HepG2 (cell line): ENCODE measurements around the gene LDLRAD4. TPM values are rescaled to one million over a fixed set of nuclear protein-coding genes. Genes with fewer than 3 reads are reported as not detected.

Source experiments
- ATAC-seq: fragments of 200-7000 bp; cut with Tn5 transposase; 3 replicates; pipeline ENCODE4 v1.9.1; 2020; ENCODE audit warnings: mild to moderate bottlenecking, moderate library complexity
- BruUV-seq: library from RNA; stranded (reverse); fragments of 400-500 nt; replicated peaks from 2 replicates; lab custom pipeline; 2021; lab: Mats Ljungman, UMichigan
- CTCF ChIA-PET: fragments of 300-600 bp; formaldehyde crosslinking; extraction: SDS; loops from one replicate; lab custom pipeline; 2021; ENCODE audit warnings: low total read pairs, inconsistent platforms, low intra/inter-chr PET ratio; lab: Yijun Ruan, JAX
- POLR2A ChIA-PET: fragments of 350-600 bp; sonication (Branson Sonifier 250); formaldehyde crosslinking; loops from one replicate; lab custom pipeline; 2020; ENCODE audit warnings: antibody characterized with exemption, inconsistent platforms; lab: Yijun Ruan, JAX
- DNase-seq: peaks from one replicate; pipeline ENCODE4 v3.0.0-alpha.2; 2015; ENCODE audit warnings: low spot score
- FAIRE-seq: peaks from 3 replicates; lab custom pipeline; 2011; peaks lifted over from hg19 to GRCh38; lab: Jason Lieb, UNC
- H2AFZ ChIP-seq: one replicate; pipeline ENCODE4 v1.6.1; 2011; ENCODE audit warnings: low read length, inconsistent platforms
- H3K27ac ChIP-seq: fragments of 300-600 bp; 3 replicates; pipeline ENCODE4 v1.8.0; 2011; ENCODE audit warnings: mixed run types, mild to moderate bottlenecking, mixed read lengths, low read length, inconsistent platforms; ENCODE audit not compliant: insufficient read depth; ENCODE audit errors: extremely low read length
- H3K27me3 ChIP-seq, 2 experiments: fragments of 200-600 bp in 1 of 2; 2 replicates in 1 of 2; 3 replicates in 1 of 2; pipeline versions ENCODE4 v1.6.0 to v1.8.0; 2011; ENCODE audit warnings: low read length in 2 of 2, mild to moderate bottlenecking in 2 of 2, moderate library complexity in 2 of 2, inconsistent platforms in 1 of 2; ENCODE audit not compliant: insufficient read depth in 2 of 2, control insufficient read depth in 1 of 2
- H3K36me3 ChIP-seq, 2 experiments: fragments of 200-600 bp in 1 of 2; replicated peaks in 1 of 2; 2 replicates in 1 of 2; 3 replicates in 1 of 2; pipeline versions ENCODE4 v1.5.1 to v1.8.0; 2011; ENCODE audit warnings: low read length in 2 of 2, inconsistent platforms in 1 of 2; ENCODE audit not compliant: insufficient read depth in 2 of 2, control insufficient read depth in 1 of 2
- H3K4me1 ChIP-seq: 2 replicates; pipeline ENCODE4 v1.5.1; 2012; ENCODE audit warnings: low read length, inconsistent platforms; ENCODE audit not compliant: insufficient read depth
- H3K4me2 ChIP-seq: 2 replicates; pipeline ENCODE4 v1.6.0; 2011; ENCODE audit warnings: low read depth, low read length, inconsistent platforms
- H3K4me3 ChIP-seq, 3 experiments: fragments of 200-600 bp in 1 of 3; sonication (generic), shearing (Covaris generic) in 1 of 3; replicated peaks in 1 of 3; 2 replicates each; pipeline ENCODE4 v1.5.1; 2011 to 2016; ENCODE audit warnings: low read length in 3 of 3, inconsistent platforms in 2 of 3, low read depth in 2 of 3, mild to moderate bottlenecking in 2 of 3, control low read depth in 1 of 3, mixed read lengths in 1 of 3; ENCODE audit not compliant: insufficient read depth in 1 of 3
- H3K79me2 ChIP-seq: one replicate; pipeline ENCODE4 v1.6.1; 2011; ENCODE audit warnings: low read length, inconsistent platforms; ENCODE audit not compliant: insufficient read depth
- H3K9ac ChIP-seq: 2 replicates; pipeline ENCODE4 v1.6.0; 2011; ENCODE audit warnings: mild to moderate bottlenecking, low read depth, low read length, inconsistent platforms; ENCODE audit not compliant: insufficient read depth
- H3K9me3 ChIP-seq: 2 replicates; pipeline ENCODE4 v1.5.1; 2012; ENCODE audit warnings: mild to moderate bottlenecking, low read length
- H4K20me1 ChIP-seq: 2 replicates; pipeline ENCODE4 v1.6.0; 2011; ENCODE audit warnings: inconsistent platforms, mild to moderate bottlenecking, low read length, moderate library complexity; ENCODE audit not compliant: insufficient read depth
- CBX2 ChIP-seq, 2 experiments: fragments of 200-600 bp in 1 of 2; sonication (generic); formaldehyde crosslinking in 1 of 2; IDR thresholded peaks; 2 replicates each; pipeline versions ENCODE4 v1.7.0 to v1.8.1; 2018 to 2022; ENCODE audit warnings: low read depth in 2 of 2, low read length in 1 of 2, mild to moderate bottlenecking in 1 of 2, missing genetic modification reagents in 1 of 2
- EEA1 ChIP-seq: sonication (generic); formaldehyde crosslinking; IDR thresholded peaks from 2 replicates; pipeline ENCODE4 v1.5.1; 2020; ENCODE audit warnings: mild to moderate bottlenecking, missing genetic modification reagents, borderline replicate concordance
- HOXD1 ChIP-seq: sonication (generic); formaldehyde crosslinking; IDR thresholded peaks from 2 replicates; pipeline ENCODE4 v1.5.0; 2020; ENCODE audit warnings: missing genetic modification reagents
- KDM3A ChIP-seq: IDR thresholded peaks from 2 replicates; pipeline ENCODE4 v1.6.1; 2018; ENCODE audit warnings: low read depth, missing compliant biosample characterization
- KLF9 ChIP-seq: IDR thresholded peaks from 2 replicates; pipeline ENCODE4 v1.6.1; 2016; ENCODE audit warnings: low read depth
- MEIS2 ChIP-seq: sonication (generic); formaldehyde crosslinking; IDR thresholded peaks from 2 replicates; pipeline ENCODE4 v1.9.0; 2021; ENCODE audit warnings: mild to moderate bottlenecking, missing genetic modification reagents
- MYNN ChIP-seq: sonication (generic); formaldehyde crosslinking; IDR thresholded peaks from 2 replicates; pipeline ENCODE4 v1.4.0; 2020; ENCODE audit warnings: mild to moderate bottlenecking, low read depth, missing genetic modification reagents
- MZF1 ChIP-seq: sonication (generic); formaldehyde crosslinking; IDR thresholded peaks from 2 replicates; pipeline ENCODE4 v1.8.1; 2023; ENCODE audit warnings: mild to moderate bottlenecking, missing genetic modification reagents, borderline replicate concordance
- NR2F6 ChIP-seq, 2 experiments: IDR thresholded peaks; 2 replicates each; pipeline ENCODE4 v1.6.1; 2016; ENCODE audit warnings: antibody characterized with exemption in 1 of 2, mild to moderate bottlenecking in 1 of 2
- ZFP37 ChIP-seq: sonication (generic); formaldehyde crosslinking; IDR thresholded peaks from 2 replicates; pipeline ENCODE4 v1.4.0; 2020; ENCODE audit warnings: missing genetic modification reagents, borderline replicate concordance
- ZNF142 ChIP-seq: sonication (generic); formaldehyde crosslinking; IDR thresholded peaks from 2 replicates; pipeline ENCODE4 v1.4.0; 2020; ENCODE audit warnings: missing genetic modification reagents
- WGBS: methylation state at CpG from one replicate; pipeline ENCODE4 v1.1.6; 2017; ENCODE audit warnings: low lambda C conversion rate; 5-methylcytosine and 5-hydroxymethylcytosine counted together
- in situ Hi-C: cut with HindIII; loops from 2 replicates; pipeline ENCODE4 v1.10.0; 2017; ENCODE audit warnings: low pct_unique_long_range_greater_than_20kb; ENCODE audit not compliant: extremely low pct_ligation_motif_present
- intact Hi-C: fragments of 100-400 bp; cut with micrococcal nuclease; formaldehyde crosslinking; loops from one replicate; pipeline ENCODE4 v1.10.0; 2022; ENCODE audit not compliant: unreplicated experiment
- polyA plus RNA-seq, 8 experiments: library from polyadenylated mRNA; depleted of rRNA in 3 of 8; stranded (reverse) in 7 of 8; unstranded in 1 of 8; fragments of >200 nt; fragmentation: Illumina TruSeq in 4 of 8; extraction: Trizol in 4 of 8; gene quantifications; 2 replicates each; pipeline versions ENCODE4 v1.2.1 to v1.2.3, GENCODE V29; 2011 to 2016; ENCODE audit warnings: low read depth in 4 of 8, missing spikeins in 1 of 8, mixed read lengths in 1 of 8; ENCODE audit not compliant: insufficient read depth in 1 of 8
- total RNA-seq, 5 experiments: library from RNA; depleted of rRNA; stranded (reverse); fragments of >200 nt; fragmentation: Illumina TruSeq; extraction: Trizol; gene quantifications; 2 replicates each; pipeline ENCODE4 v1.2.3, GENCODE V29; 2016; ENCODE audit warnings: low read depth in 1 of 5
- TF ChIP-seq, protein P1 (sequence below): sonication (generic); formaldehyde crosslinking; IDR thresholded peaks from 2 replicates; pipeline ENCODE4 v1.8.0; 2022; ENCODE audit warnings: mild to moderate bottlenecking, missing genetic modification reagents; ENCODE audit not compliant: insufficient replicate concordance
- TF ChIP-seq, protein P2 (sequence below): sonication (generic); formaldehyde crosslinking; IDR thresholded peaks from 2 replicates; pipeline ENCODE4 v1.8.0; 2022; ENCODE audit warnings: missing genetic modification reagents, mild to moderate bottlenecking, moderate library complexity, borderline replicate concordance

The LDLRAD4 gene
- total and polyA plus RNA-seq, 2 of the 13 experiments (the other 11 are each of a cell fraction or from before 2014, with no cell fraction given) = 13.6 to 20.9 TPM

DNA sequence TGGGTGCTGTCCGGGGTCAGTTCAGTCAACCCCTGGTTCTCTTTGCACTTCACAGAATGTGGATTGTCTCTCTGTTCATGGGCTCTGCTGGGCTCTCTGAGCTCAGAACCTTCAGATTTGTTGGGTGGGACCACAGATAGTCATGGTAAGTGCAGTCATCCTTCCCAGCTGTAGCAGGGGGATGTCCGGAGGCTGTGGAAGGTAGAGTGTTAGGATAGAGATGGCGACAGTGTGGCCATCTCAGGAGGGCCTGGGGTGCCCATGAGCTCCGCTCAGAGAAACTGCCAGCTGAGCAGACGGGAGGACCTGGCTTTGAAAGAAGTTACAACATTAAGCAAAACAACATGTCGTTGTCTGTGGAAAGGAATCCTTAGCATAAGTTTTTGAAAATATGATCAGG, 358.0 kb downstream of the LDLRAD4 start (continued):
- TF ChIP-seq EEA1 (CRISPR knock-in tag) = no peak
- TF ChIP-seq KLF9 (CRISPR knock-in tag) = no peak
- no peak for TF ChIP-seq ZFP37
- no peak for TF ChIP-seq CBX2 (IDR thresholded peaks at IDR 0.05; ENCODE audit: low read depth, low read length)
- TF ChIP-seq CBX2 (CRISPR knock-in tag; IDR thresholded peaks at IDR 0.05; ENCODE audit: low read depth) = no peak
- TF ChIP-seq MYNN = no peak
- TF ChIP-seq, protein P1, sequence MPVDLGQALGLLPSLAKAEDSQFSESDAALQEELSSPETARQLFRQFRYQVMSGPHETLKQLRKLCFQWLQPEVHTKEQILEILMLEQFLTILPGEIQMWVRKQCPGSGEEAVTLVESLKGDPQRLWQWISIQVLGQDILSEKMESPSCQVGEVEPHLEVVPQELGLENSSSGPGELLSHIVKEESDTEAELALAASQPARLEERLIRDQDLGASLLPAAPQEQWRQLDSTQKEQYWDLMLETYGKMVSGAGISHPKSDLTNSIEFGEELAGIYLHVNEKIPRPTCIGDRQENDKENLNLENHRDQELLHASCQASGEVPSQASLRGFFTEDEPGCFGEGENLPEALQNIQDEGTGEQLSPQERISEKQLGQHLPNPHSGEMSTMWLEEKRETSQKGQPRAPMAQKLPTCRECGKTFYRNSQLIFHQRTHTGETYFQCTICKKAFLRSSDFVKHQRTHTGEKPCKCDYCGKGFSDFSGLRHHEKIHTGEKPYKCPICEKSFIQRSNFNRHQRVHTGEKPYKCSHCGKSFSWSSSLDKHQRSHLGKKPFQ = no peak
- TF ChIP-seq, all 625 proteins: peak for 0

DNA sequence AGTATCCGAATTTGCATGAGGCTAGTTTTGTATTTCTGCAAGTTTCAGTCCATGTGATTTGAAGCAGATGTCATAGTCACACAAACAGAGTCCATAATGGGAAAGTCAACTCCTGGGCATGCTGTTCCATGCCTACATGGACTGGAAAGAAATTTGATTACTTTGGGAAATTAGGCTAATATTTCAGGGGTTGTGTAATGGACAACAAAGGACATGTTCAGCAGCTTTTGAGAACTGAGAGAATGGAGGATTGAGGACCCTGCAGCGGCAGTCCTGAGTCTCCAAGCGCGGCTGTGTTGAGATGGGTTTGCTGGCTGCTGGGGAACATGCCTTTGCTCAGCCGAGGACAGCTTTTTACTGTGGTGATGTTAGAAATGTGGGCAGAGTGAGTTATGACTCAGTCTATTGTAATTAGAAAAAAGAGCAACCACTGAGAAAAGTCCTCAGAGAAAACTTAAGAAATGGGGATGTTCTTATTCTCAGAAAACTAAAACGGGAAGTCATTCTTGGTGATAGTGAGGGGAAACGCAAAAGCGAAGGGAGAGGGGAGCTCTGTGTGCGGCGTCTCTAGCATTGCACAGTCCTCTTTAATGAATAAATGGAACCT, 358.6 kb downstream of the LDLRAD4 start:
- Histone ChIP-seq H3K36me3 (no peaks in the 10 kb centered on the region), H3K27me3 (no peaks in the 10 kb centered on the region), H3K4me1 (no peaks in the 10 kb centered on the region), H3K9me3 (no peaks in the 10 kb centered on the region), H2AFZ (no peak overlapping the region), H3K4me2 (no peak overlapping the region), H3K79me2 (no peaks in the 10 kb centered on the region), H3K4me3 (no peak overlapping the region), H3K9ac (no peak overlapping the region), H3K27ac (no peak overlapping the region), H4K20me1 (peaks cover 5% of the 10 kb centered on the region; the same call in 1 of the 2 replicates)
- WGBS = 95% methylated on average over 10 of the region's 10 CpGs
- no peak for DNase-seq
- ChIA-PET POLR2A (no interaction called here), CTCF (no interaction called here)
- FAIRE-seq = no peak
- in situ Hi-C loops = no loop called here
- ATAC-seq = no peak
- intact Hi-C loops = no loop called here
- BruUV-seq = no TSS peak
- TF ChIP-seq MEIS2 (CRISPR knock-in tag) (no peak), ZNF142 (CRISPR knock-in tag) (no peak), NR2F6 (IDR thresholded peaks at IDR 0.05) (no peak), NR2F6 (CRISPR knock-in tag; IDR thresholded peaks at IDR 0.05) (no peak), MZF1 (CRISPR knock-in tag) (no peak), HOXD1 (no peak), KDM3A (CRISPR knock-in tag) (no peak)
- TF ChIP-seq, protein P2, sequence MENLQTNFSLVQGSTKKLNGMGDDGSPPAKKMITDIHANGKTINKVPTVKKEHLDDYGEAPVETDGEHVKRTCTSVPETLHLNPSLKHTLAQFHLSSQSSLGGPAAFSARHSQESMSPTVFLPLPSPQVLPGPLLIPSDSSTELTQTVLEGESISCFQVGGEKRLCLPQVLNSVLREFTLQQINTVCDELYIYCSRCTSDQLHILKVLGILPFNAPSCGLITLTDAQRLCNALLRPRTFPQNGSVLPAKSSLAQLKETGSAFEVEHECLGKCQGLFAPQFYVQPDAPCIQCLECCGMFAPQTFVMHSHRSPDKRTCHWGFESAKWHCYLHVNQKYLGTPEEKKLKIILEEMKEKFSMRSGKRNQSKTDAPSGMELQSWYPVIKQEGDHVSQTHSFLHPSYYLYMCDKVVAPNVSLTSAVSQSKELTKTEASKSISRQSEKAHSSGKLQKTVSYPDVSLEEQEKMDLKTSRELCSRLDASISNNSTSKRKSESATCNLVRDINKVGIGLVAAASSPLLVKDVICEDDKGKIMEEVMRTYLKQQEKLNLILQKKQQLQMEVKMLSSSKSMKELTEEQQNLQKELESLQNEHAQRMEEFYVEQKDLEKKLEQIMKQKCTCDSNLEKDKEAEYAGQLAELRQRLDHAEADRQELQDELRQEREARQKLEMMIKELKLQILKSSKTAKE (CRISPR knock-in tag) = no peak
